HG03342 (cell line): ENCODE results near the gene AGAP1.

Experiments
- ATAC-seq: cut with Tn5 transposase; IDR thresholded peaks from one replicate; pipeline ENCODE4 v1.9.1; 2021; ENCODE audit warnings: mild to moderate bottlenecking, moderate library complexity; ENCODE audit not compliant: unreplicated experiment

Gene AGAP1

DNA sequence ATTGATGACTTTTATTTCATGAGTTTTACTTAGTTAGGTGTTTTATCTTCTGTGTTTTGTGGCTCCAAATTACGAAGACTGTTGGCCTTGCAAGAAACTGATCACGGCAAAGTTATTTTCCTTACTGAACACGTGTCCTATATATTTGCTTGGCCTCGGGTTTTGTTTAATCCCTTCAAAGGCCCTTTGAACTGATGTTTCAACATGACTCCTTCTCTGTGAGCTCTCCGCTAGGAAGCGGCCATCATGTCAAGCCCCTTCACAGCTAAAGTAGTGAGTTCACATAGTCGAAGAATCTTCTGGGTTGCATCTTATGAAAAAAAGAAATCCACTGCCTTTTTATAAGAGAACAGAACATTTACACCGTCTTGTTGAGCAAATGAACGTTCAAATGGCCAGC, 515.0 kb downstream of the AGAP1 start:
- no peak for ATAC-seq

DNA sequence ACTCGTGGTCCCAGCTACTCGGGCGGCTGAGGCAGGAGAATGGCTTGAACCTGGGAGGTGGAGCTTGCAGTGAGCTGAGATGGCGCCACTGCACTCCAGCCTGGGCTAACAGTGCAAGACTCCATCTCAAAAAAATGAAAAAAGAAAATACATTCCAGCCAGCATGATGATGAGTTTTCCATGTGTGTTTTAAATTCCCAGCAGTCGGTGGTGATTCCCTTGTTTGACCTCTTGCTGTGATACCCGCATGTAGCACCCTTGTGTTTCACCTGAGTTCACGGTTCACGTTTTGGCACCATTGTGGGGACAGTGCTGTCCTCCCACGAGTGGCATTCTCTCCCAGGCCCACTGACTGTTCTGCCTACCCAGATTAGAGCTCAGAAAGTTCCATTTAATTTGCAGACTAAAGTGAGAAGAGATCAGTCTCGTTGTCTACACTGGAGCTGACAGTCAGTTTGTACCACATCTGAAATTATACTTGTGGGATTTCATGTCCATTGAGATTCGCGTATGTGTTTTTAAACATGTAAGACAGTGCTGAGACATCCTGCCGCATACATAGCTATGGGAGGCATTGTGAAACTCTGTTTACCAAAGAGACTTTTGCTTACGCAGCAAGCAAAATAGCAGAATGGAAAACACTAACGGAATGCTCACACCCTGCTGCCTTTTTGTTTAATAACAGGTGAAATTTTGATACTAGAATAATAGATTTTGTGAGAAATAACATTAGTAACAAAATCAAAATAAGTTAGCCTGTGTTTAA, 517.3 kb downstream of the AGAP1 start:
- ATAC-seq, result no peak

DNA sequence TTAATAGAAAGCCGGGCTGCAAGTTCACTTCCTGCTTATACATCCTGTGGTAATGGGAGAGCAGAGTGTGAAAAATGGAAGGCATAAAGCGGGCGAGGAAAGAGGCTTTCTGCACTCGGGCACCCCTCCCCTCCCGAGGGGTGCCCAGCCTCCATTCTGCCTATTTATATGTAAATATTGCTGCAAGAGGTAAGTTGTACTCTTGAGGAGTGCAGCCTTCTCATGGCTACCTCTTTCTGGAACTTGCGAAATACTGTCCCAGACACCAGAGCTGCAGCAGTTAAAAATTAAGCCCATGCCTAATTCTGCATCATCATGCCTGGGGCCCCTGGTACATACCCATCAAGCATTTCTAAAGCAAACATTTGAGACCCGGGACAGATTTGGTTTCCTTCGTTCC, 518.3 kb downstream of the AGAP1 start:
- no peak for ATAC-seq

DNA sequence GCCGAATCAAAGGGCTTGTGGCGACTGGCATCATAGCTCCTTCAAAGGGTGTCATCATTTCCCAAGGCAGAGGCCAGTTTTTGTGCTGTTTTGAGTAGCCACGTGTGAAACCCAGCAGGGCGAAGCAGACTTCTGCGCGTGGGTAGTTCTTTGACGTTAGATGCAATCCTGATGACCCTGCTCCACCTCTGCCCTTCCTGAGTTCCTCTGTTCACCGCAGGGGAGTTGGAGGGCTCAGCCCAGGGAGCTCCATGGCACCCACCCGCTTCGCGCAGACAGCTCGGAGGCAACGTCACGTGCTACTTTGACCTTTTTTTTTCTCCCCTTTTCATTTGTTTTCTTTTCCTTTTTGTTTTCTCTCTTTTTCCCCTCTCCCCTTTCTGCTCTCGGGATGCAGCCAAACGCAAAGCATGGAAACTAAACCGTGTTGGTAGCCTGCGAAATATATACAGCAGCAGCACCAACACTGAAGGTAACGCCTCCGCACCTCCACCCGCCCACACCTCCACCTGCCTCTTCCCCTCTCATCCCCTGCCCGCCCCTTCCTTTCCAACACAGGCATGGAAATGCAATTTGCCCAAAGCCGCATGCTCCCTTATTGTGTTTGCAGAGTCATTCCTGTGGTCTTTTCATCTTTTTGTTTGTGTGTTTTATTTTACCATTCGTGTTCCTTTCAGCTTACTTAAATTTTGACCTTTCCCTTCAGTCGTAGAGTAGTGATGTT, 520.7 kb downstream of the AGAP1 start:
- no peak for ATAC-seq

DNA sequence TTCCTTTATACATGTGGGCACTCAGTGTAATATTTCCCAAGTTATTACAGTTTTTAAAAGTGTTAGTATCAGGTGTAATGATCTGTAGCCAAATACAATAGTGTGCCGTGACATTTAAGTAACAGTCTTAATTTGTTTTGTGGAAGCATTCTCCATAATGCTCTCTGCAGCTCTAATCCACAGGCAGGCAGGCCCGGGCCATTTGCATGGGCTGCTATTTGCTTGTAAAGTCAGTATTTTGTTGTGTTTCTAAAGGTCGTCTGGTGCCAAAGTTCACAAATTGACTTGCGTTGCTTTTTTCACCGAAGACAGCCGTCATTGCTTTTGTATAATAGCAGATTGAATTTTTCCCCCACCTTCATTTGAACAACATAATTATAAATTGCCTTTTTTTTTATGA, 521.3 kb downstream of the AGAP1 start:
- no peak for ATAC-seq

DNA sequence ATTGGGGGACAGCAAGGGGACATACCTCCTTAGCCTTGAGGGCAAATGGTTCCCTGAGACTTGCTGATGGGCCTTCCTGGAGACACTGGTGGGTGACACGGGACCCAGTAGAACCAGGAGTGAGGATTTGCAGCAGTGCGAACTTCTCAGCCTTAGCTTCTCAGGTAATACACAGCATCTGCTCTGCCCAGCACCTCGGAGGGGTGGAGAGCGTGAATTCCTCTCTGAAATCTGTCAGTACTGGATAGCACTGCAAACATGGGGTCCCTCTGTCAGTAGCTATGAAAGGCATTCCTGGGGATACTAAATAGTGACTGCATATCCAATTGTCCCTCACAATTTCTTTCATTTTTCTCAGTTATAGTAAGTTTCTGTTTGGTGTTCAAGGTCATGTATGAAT, 522.7 kb downstream of the AGAP1 start:
- no peak for ATAC-seq

DNA sequence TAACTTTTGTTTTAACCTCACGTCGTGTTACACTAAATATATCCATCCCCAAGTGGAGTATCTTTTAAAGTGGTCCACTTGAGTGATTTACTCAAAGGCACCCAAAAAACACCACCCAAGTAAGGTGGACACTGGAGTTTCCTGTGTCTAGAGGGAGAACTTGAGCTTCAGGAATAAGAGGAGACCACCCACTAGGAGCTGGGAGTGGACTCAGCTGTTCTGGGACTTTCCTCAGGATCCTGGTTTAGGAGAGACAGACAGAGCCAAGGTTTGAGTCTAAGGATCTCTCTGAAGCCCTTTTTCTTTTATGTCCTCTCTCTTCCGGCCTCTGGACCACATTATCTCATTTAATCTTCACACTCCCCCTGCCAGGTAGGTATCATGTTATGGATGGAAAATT, 523.6 kb downstream of the AGAP1 start:
- ATAC-seq, result no peak

DNA sequence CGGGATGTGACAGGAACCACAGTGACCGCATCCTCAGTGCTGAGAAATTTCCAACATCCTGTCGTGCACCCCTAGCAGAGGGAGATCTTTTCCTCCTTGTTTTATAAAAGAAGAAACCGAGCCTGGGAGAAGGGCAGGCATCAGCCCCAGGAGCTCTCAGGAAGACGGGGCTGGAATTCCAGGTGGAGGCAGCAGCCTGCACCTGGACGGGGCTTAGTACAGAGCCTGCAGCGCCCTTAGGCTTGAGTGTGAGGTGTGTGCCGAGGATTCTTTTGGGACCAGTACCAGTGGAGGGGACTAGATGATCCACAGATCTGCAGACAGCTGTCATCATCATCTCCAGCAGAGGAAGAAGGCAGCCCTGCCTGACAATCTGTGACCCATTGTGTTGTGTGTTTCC, 525.6 kb downstream of the AGAP1 start:
- ATAC-seq, result no peak

DNA sequence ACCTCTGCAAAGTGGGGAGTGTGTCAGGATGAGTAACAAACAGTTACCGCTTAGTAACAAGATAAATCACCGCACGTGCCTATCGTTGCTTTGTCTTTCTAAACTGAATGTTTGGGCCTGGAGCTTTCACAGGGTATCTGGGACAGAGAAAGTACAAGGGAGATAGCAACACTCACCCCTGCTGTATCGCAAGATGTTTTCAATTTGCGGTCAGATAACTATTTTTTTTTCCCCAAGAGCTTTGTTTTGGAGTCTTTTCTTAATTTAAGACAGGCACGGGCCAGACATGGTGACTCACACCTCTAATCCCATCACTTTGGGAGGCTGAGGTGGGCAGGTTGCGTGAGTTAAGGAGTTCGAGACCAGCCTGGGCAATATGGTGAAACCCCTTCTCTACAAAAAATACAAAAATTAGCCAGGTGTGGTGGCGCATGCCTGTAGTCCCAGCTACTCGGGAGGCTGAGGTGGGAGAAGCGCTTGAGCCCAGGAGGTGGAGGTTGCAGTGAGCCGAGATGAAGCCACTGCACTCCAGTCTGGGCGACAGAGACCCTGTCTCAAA, 527.7 kb downstream of the AGAP1 start:
- no peak for ATAC-seq

DNA sequence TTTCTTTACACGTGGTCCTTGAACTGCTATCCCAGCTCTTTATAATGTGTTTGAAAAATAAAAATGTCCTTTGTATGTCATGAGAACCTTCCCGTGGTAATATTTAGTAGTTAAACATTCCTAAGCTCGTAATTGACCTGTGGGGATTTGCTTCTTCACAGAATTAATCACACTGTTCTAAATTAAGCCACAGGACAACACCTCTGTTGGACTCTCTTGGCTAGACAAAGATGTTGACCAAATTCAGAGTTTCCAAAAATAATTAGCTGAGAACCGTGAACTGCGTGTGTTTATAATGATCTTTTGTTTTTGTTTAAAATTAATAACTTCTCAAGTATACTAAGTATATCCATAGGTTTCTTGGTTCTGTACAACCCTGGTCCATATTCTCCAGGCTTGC, 528.3 kb downstream of the AGAP1 start:
- no peak for ATAC-seq

DNA sequence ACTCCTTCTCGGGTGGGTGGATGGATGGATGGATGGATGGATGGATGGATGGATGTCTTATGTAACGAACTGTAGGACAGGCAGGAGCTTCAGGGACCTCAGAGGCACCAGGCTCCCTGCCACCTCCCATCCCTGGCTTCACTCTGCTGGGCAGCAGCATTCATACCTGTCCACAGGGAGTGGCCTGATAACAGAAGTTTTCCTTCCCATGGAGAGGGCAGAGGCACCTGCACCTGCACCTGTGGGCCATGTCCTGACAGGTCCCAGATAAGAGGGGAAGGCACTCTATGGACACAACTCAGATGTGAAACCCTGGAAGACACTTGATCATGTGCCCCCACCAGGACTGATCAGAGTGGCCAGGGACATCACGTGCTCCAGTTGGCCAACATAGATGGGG, 532.0 kb downstream of the AGAP1 start:
- ATAC-seq, result no peak

DNA sequence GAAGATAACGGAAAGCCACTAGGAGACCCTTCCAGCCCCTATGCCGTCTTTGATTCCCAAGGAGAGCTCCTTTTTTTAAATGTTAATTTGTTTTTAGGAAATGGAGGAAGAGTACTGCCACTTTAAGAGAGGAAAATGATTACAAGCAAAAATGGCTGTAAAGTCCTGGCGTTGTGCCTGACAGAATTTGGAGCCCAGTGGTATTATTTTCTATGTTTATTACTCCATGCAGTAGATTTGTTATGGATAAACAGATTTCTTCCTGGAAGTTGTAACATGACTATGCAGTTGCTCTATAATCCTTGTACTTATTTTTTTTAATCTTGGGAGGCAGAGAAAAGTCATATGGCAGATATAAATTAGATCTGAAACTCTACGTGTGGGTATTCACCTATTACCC, 533.0 kb downstream of the AGAP1 start:
- ATAC-seq, result no peak

DNA sequence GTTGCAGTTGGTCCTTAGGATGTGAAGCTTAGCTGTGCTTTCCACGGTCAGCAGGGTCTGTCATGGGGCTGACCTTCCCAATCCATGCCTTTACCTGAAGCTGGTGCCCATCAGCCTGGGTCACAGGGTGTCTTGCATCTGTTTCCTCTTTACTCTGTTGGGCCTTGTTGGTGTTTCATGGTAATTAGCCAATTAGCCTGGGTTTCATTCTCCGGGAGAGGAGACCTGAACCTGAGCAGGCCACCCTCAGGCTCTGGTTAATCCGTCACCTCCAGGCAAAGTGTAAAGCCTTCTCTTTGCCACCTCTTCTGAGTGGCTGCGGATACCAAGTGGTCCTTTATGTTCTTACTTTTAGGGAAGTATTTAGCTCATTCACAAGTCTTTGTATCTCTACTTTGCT, 534.2 kb downstream of the AGAP1 start:
- no peak for ATAC-seq

DNA sequence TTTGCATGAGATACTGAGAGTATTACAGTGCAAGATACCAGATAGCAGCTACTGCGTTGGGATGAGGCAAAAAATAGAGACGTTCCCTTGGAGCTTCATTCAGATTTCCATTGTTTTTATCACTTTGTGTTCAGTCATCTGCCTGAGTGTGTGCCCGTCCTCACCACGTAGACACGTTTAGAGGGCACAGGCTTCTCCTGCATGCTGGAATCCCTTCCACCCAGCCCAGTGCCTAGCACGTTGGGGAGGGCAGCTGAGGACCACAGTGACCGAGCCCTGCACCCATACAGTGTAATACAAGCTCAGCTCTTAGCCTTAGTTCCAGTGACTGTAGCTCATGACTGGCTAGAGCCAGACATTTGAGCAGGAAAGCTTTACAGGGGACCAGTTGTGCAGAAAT, 539.6 kb downstream of the AGAP1 start:
- no peak for ATAC-seq

DNA sequence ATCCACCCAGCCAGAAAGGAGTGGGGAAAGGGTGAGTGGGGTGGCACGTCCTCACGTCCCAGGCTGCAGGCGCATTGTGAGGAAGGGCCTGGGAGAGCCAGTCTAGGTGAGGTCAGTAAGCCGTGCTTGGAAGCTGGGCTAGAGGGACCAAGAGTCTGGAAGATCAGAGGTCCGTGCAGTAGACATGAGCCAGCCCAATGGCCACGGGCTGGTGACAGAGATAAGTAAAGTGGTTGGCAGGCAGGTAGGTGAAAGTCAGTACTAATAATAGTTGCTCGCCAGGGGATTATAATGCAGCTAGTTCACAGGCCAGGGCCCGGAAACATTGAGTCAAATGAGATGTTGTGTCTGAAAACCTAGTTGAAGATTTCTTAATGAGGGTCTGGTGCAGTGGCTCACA, 541.1 kb downstream of the AGAP1 start:
- ATAC-seq, result no peak

DNA sequence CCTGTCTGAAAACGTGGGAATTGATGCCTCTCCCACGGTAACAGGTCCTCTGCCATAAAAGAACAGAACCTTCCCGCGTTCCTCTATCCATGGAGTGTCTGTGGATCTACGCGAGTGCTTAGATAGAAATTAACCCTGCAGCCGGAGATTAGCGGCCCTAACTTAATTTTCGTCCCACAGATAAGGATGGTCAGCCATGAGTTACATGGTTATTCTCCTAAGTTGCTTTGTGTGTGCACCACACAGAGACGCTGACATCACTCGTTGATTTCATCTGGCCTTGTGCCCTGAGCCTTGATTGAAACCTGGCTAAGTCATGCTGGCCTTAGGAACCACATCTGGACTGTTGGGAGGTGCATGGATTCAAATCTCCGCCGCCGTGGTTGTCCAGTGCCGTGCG, 542.2 kb downstream of the AGAP1 start:
- ATAC-seq, result no peak

DNA sequence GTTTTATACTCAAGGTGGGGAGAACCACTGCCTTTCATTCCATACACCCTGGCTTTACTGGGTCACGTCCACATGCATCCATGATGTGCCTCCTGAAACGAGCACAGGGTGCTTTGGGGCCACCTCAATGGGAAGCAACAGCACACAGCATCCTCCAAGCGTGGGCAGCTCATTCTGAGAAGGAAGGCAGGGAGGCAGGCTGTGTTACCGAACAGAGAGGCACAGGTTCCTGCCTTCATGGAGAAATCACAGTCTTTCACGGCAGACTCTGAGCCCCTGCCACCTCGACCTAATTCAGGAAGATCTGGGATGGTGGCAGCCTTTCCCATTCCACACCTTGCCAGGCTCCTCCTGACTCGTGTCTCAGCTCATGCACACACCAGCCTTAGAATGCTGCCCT, 544.3 kb downstream of the AGAP1 start:
- ATAC-seq, result no peak

DNA sequence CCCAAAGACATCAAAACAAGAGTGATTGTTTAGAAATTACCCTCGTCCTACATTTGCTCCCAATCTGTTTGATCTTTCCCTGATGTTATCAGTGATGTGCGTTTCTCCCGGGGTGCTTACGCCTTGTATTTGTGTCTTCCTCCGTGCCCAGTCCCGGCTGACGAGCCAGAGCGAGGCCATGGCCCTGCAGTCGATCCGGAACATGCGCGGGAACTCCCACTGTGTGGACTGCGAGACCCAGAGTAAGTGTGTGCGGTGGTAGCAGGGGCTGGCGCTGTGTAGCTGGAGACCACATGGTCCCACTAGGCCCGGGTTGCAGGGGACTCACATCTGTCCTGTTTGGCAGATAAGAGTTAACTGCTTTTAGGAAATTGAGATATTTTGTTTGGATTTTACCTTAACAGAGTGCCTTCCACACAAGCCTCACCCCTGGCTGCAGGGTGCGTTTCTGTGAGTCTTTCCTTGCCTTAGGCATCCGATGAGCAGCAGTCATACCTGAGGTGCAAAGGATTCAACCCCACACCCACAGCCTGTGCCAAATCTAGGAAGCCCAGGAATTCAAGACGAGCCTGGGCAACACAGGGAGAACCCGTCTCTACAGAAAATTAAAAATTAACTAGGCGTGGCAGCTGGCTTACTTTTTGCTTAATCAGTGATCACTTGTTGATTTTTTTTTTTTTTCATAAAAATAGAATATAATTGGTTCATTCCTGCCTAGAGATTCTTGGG, 546.9 kb downstream of the AGAP1 start:
- no peak for ATAC-seq

DNA sequence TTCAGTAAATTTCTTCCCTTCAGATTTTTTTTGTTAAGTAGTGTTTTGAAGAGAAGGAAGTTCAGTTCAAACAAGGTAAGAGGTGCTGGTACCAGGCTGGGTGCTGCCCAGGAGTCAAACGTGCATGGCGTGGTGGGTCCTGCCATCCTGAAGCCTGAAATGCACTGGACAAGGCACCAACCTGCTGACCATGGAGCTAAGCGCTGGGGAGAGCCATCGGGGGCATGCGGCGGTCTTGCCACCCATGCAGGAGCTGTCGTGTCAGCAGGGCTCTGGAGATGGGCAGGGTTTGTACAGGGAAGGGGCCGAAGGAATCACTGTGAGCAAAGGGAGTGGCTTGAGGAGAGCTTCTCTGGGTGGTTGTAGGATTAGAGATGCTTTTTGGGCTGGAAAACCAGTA, 547.8 kb downstream of the AGAP1 start:
- no peak for ATAC-seq

DNA sequence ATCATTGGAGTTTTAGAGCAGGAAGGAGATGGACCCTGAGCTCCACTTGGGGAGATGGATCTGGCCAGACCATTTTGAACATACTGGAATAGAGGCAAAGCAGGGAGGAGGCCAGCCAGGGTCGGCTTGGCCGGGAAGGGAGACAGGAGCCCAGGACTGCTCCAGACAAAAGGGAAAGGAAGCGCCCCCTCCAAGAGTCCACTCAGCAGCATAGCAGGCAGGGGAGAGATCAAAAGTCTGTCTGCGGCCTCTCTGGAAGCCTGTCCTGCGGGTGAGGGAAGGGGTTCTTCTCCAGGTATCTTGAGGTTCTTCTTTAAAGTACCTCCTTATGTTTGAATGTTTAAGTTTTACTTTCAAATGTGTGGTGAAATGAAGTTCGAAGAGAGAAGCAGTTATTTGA, 548.2 kb downstream of the AGAP1 start:
- ATAC-seq, result no peak

DNA sequence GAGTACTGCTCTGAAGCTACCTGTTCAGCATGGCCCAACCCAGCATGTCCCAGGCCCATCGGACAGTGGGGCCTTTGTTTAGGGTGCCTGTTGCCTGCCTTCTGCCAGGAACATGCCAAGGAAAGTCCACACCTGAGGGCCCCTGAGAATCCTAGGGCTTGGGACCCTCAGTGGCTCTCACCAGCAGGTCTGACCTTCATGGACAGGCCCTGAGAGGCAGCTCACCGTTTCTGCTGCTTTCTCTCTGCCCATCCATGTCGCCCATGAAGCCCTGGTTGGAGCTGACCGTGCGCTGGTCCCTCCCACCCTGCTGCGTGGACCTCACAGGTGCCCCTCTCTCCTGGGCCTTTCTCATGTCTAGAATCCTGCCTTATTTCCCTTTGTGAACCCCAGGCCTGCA, 550.3 kb downstream of the AGAP1 start:
- ATAC-seq, result no peak
